Measurements from ENCODE around the gene CYP1B1.
"Not testable (repeated sequence)": the region's sequence is repeated elsewhere in the genome, so short reads cannot be mapped to it uniquely, and the experiment has no call there.

CYP1B1 gene

GRCh38 chr2:38075507-38076151, at the start of gene CYP1B1:
TSS of gene CYP1B1 (minus strand) at chr2:38076151. CDS start at chr2:38075388, 763 bp downstream.
- DNase-seq, result no peak

GRCh38 chr2:38125007-38125406, 49.1 kb upstream of the CYP1B1 start:
- no peak for DNase-seq

GRCh38 chr2:38123911-38124310, 48.0 kb upstream of the CYP1B1 start:
- no peak for DNase-seq

- DNase-seq, result no peak
These were observed 46.4 kb upstream of the CYP1B1 start for GRCh38 chr2:38122344-38122743.

GRCh38 chr2:38121481-38121880, 45.5 kb upstream of the CYP1B1 start:
- no peak for DNase-seq

- no peak for DNase-seq
These were observed 44.9 kb upstream of the CYP1B1 start for GRCh38 chr2:38120829-38121228.

GRCh38 chr2:38120264-38120592, 44.3 kb upstream of the CYP1B1 start:
- no peak for DNase-seq

GRCh38 chr2:38116762-38117161, 40.8 kb upstream of the CYP1B1 start:
- no peak for DNase-seq

- DNase-seq, result peak; percentile 38
These were observed 39.5 kb upstream of the CYP1B1 start for GRCh38 chr2:38115216-38116032.

GRCh38 chr2:38113981-38114708, 38.2 kb upstream of the CYP1B1 start:
- DNase-seq, result peak; percentile 23

- no peak for DNase-seq
These were observed 37.1 kb upstream of the CYP1B1 start for GRCh38 chr2:38113051-38113450.

- DNase-seq, result not testable (repeated sequence)
These were observed 35.4 kb upstream of the CYP1B1 start for GRCh38 chr2:38111350-38111749.

GRCh38 chr2:38109732-38110181, 33.8 kb upstream of the CYP1B1 start:
- no peak for DNase-seq

- DNase-seq, result no peak
These were observed 33.2 kb upstream of the CYP1B1 start for GRCh38 chr2:38108907-38109731.

- DNase-seq, result no peak
These were observed 31.9 kb upstream of the CYP1B1 start for GRCh38 chr2:38107738-38108410.

- DNase-seq, result no peak
These were observed 30.6 kb upstream of the CYP1B1 start for GRCh38 chr2:38106405-38107094.

- DNase-seq, result no peak
These were observed 30.0 kb upstream of the CYP1B1 start for GRCh38 chr2:38105922-38106321.

GRCh38 chr2:38104598-38104997, 28.6 kb upstream of the CYP1B1 start:
- no peak for DNase-seq

- DNase-seq, result no peak
These were observed 24.4 kb upstream of the CYP1B1 start for GRCh38 chr2:38100328-38100727.

- DNase-seq, result no peak
These were observed 23.4 kb upstream of the CYP1B1 start for GRCh38 chr2:38099099-38100028.

All from CD4-positive, alpha-beta T cell treated with Interleukin-15 for 1 hour (primary cell).